ENCODE results near the gene PITPNM3. TPM values are rescaled to one million over a fixed set of nuclear protein-coding genes. Genes with fewer than 3 reads are reported as not detected.

Gene PITPNM3
- total and polyA plus RNA-seq, 2 of the 8 experiments (the other 6 are each of a cell fraction or from before 2014, with no cell fraction given), result 1.7 to 3.1 TPM

DNA sequence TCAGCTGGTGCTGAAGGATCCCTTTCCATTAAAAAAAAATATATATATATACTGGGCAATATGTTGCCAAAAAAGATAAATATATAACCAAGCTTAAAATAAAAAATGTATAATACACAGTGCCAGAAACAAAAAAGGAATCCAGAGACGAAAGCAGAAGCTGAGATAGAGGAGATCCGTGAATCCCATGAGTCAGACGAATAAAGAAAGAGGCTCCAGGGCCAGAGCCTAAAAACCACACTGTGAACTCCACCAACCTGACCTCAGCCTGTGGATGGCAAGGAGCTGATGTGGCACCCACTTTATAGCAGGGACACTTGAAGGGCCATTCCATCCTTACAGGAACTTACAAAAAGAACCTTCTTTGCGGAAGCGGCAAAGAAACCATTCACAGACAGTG, 34.8 kb downstream of the PITPNM3 start:
- H3K27ac ChIP-seq (ENCODE audit: low read depth, low read length), result no peak overlapping the region
- no peak overlapping the region for H3K14ac ChIP-seq (ENCODE audit: insufficient read length)
- H4K8ac ChIP-seq (ENCODE audit: extremely low read depth, insufficient read depth, low read length), result no peak overlapping the region
- H3K4me3 ChIP-seq (ENCODE audit: extremely low read depth in 1 of 4, insufficient read depth in 2 of 4, low read depth in 3 of 4, low read length in 4 of 4), result no peak overlapping the region
- H3K27me3 ChIP-seq (replicated peaks in 1 of 4; ENCODE audit: control insufficient read depth in 3 of 4, extremely low read depth in 1 of 4, insufficient read depth in 3 of 4, low read length in 3 of 4), result no peaks in the 10 kb centered on the region
- FAIRE-seq (no peak), DNase-seq (ENCODE audit: low read depth in 1 of 2, low spot score in 2 of 2) (no peak)
- H3K36me3 ChIP-seq (ENCODE audit: control insufficient read depth in 2 of 4, insufficient read depth in 4 of 4, low read length in 3 of 4), result no peaks in the 10 kb centered on the region
- no peak overlapping the region for H3K9ac ChIP-seq (replicated peaks in 1 of 4; ENCODE audit: extremely low read depth in 1 of 4, low read depth in 3 of 4, low read length in 3 of 4)
- no peak overlapping the region for H2BK15ac ChIP-seq (ENCODE audit: low read length)
- H3K18ac ChIP-seq (ENCODE audit: extremely low read depth, low read length), result no peak overlapping the region
- H3K4me1 ChIP-seq (replicated peaks in 1 of 4; ENCODE audit: control insufficient read depth in 3 of 4, insufficient read depth in 4 of 4, low read length in 3 of 4), result peaks cover 0 to 1% (median 0%) of the 10 kb centered on the region in 4 experiments; a peak in 1 of 7 replicates
- no peaks in the 10 kb centered on the region for H3K9me3 ChIP-seq (ENCODE audit: insufficient read depth in 2 of 2, low read depth in 1 of 2, low read length in 1 of 2)
- no peak overlapping the region for H2BK5ac ChIP-seq (ENCODE audit: low read depth, low read length)
- no peak overlapping the region for H2AK5ac ChIP-seq (ENCODE audit: low read depth, low read length)
- no peaks in the 10 kb centered on the region for H3K23me2 ChIP-seq (ENCODE audit: low read depth, low read length)
- ChIA-PET CTCF (ENCODE audit: partially characterized antibody) (interaction anchor here (1.3 kb wide), 1 partner anchor 26 kb away, joined by 3 read pairs; no protein-coding TSS in a partner anchor), POLR2A (ENCODE audit: partially characterized antibody) (no interaction called here)
- no peak overlapping the region for H4K91ac ChIP-seq (replicated peaks; ENCODE audit: insufficient read length, low read length)
- no peaks in the 10 kb centered on the region for H3K79me1 ChIP-seq (ENCODE audit: low read depth, low read length)
- WGBS, 2 experiments (ENCODE audit: extremely low coverage in 1 of 2, insufficient coverage in 1 of 2, insufficient read length in 1 of 2, insufficient replicate concordance in 2 of 2, low coverage in 1 of 2, low lambda C conversion rate in 2 of 2, missing lambda C conversion rate in 1 of 2), result 90% methylated on average over 5 of the region's 5 CpGs; no CpG with 5 or more reads in 1 of the 2 experiments
- H3K23ac ChIP-seq (ENCODE audit: insufficient read length), result no peak overlapping the region
- 0 out of 2 replicates have a peak overlapping the region, but pooled peaks have one; percentile 56 for H2BK20ac ChIP-seq (ENCODE audit: low read length)
- no peak overlapping the region for H3K4me2 ChIP-seq (ENCODE audit: insufficient read depth in 1 of 2, low read depth in 2 of 2, low read length in 2 of 2)
- no peak overlapping the region for H3K4ac ChIP-seq (replicated peaks; ENCODE audit: insufficient read length, low read depth, low read length)
- H2AFZ ChIP-seq (ENCODE audit: low read length), result no peak overlapping the region
- no peak overlapping the region for H4K5ac ChIP-seq (ENCODE audit: insufficient read length, low read depth, low read length)
- no peak overlapping the region for H2BK120ac ChIP-seq (replicated peaks; ENCODE audit: low read depth, low read length)
- H3K79me2 ChIP-seq (ENCODE audit: control insufficient read depth in 1 of 2, insufficient read depth in 2 of 2, low read length in 2 of 2), result no peaks in the 10 kb centered on the region
- H2BK12ac ChIP-seq (ENCODE audit: low read depth, low read length), result no peak overlapping the region
- no peaks in the 10 kb centered on the region for H4K20me1 ChIP-seq (replicated peaks in 1 of 2; ENCODE audit: control insufficient read depth in 1 of 2, insufficient read depth in 2 of 2, low read length in 2 of 2)
- no peak overlapping the region for H3K56ac ChIP-seq (replicated peaks; ENCODE audit: insufficient read length, low read depth, low read length)
- TF ChIP-seq TAF7 (optimal IDR thresholded peaks at IDR 0.05; ENCODE audit: borderline replicate concordance, low read depth, low read length), result no peak
